IgD-negative memory B cell (primary cell): ENCODE data around the gene SLC39A3. TPM values are rescaled to one million over a fixed set of nuclear protein-coding genes. Genes with fewer than 3 reads are reported as not detected.

ENCODE experiments used
- H3K27ac Mint-ChIP-seq, 3 donors: one replicate each; pipeline ENCODE4 v1.8.0; 2020 to 2022; ENCODE audit warnings: mild to moderate bottlenecking in 3 of 3, mixed read lengths in 3 of 3, moderate library complexity in 1 of 3
- H3K27me3 Mint-ChIP-seq: one replicate; pipeline ENCODE4 v1.8.0; 2021; ENCODE audit warnings: mixed read lengths
- H3K36me3 Mint-ChIP-seq: one replicate; pipeline ENCODE4 v1.8.0; 2020; ENCODE audit warnings: mild to moderate bottlenecking, mixed read lengths
- H3K4me1 Mint-ChIP-seq, 3 donors: one replicate each; pipeline ENCODE4 v1.8.0; 2020 to 2022; ENCODE audit warnings: mixed read lengths in 3 of 3, mild to moderate bottlenecking in 1 of 3
- H3K4me3 Mint-ChIP-seq, 4 donors: one replicate each; pipeline ENCODE4 v1.8.0; 2020 to 2022; ENCODE audit warnings: mild to moderate bottlenecking in 4 of 4, mixed read lengths in 4 of 4, moderate library complexity in 3 of 4
- H3K9me3 Mint-ChIP-seq, 3 donors: one replicate each; pipeline ENCODE4 v1.8.0; 2020 to 2021; ENCODE audit warnings: mixed read lengths in 3 of 3, mild to moderate bottlenecking in 1 of 3
- polyA plus RNA-seq: library from polyadenylated mRNA; unstranded; fragments of 300-500 nt; fragmentation: Illumina TruSeq; gene quantifications from one replicate; pipeline ENCODE4 v1.2.3, GENCODE V29; 2021

SLC39A3 gene
- polyA plus RNA-seq, 1 donor from 2014 or later = 86.9 TPM

GRCh38 chr19:2761876-2762782 is 22.3 kb upstream of the SLC39A3 start:
- no peak overlapping the region for H3K27ac Mint-ChIP-seq
- no peak overlapping the region for H3K4me3 Mint-ChIP-seq
- H3K27me3 Mint-ChIP-seq = no peaks in the 10 kb centered on the region
- no peaks in the 10 kb centered on the region for H3K9me3 Mint-ChIP-seq
- peaks cover 0 to 3% (median 0%) of the 10 kb centered on the region in 3 donors for H3K4me1 Mint-ChIP-seq
- H3K36me3 Mint-ChIP-seq = peaks cover 3% of the 10 kb centered on the region

GRCh38 chr19:2761309-2761677 is 21.5 kb upstream of the SLC39A3 start:
- Mint-ChIP-seq H3K9me3 (no peaks in the 10 kb centered on the region), H3K27me3 (no peaks in the 10 kb centered on the region), H3K27ac (no peak overlapping the region), H3K36me3 (peaks cover 3% of the 10 kb centered on the region), H3K4me1 (peaks cover 0 to 3% (median 0%) of the 10 kb centered on the region in 3 donors), H3K4me3 (no peak overlapping the region)

GRCh38 chr19:2759965-2760364 is 20.1 kb upstream of the SLC39A3 start:
- Mint-ChIP-seq H3K4me3 (no peak overlapping the region), H3K4me1 (peaks cover 0 to 3% (median 0%) of the 10 kb centered on the region in 3 donors), H3K36me3 (peaks cover 3% of the 10 kb centered on the region), H3K9me3 (no peaks in the 10 kb centered on the region), H3K27ac (peak overlapping the region in 2 of 3 donors; percentile 71 to 81), H3K27me3 (no peaks in the 10 kb centered on the region)

GRCh38 chr19:2759362-2759761 is 19.5 kb upstream of the SLC39A3 start:
- H3K27me3 Mint-ChIP-seq = no peaks in the 10 kb centered on the region
- H3K36me3 Mint-ChIP-seq = peaks cover 3% of the 10 kb centered on the region
- H3K27ac Mint-ChIP-seq = peak overlapping the region; percentile 63 to 81 (median 71)
- peak overlapping the region in 1 of 4 donors; percentile 63 for H3K4me3 Mint-ChIP-seq
- H3K4me1 Mint-ChIP-seq = peaks cover 0 to 3% (median 0%) of the 10 kb centered on the region in 3 donors
- H3K9me3 Mint-ChIP-seq = no peaks in the 10 kb centered on the region

- Mint-ChIP-seq H3K4me3 (no peak overlapping the region), H3K27ac (peak overlapping the region; percentile 39 to 71 (median 63)), H3K36me3 (peaks cover 3% of the 10 kb centered on the region), H3K4me1 (peaks cover 0 to 3% (median 0%) of the 10 kb centered on the region in 3 donors), H3K27me3 (no peaks in the 10 kb centered on the region), H3K9me3 (no peaks in the 10 kb centered on the region)
Observed at GRCh38 chr19:2758601-2759313, 18.9 kb upstream of the SLC39A3 start.

- Mint-ChIP-seq H3K27me3 (no peaks in the 10 kb centered on the region), H3K9me3 (no peaks in the 10 kb centered on the region), H3K27ac (peak overlapping the region in 1 of 3 donors; percentile 73), H3K4me1 (peaks cover 0 to 3% (median 0%) of the 10 kb centered on the region in 3 donors), H3K36me3 (peaks cover 3% of the 10 kb centered on the region), H3K4me3 (no peak overlapping the region)
Observed at GRCh38 chr19:2756921-2757881, 17.4 kb upstream of the SLC39A3 start.

- Mint-ChIP-seq H3K9me3 (no peaks in the 10 kb centered on the region), H3K4me3 (no peak overlapping the region), H3K27me3 (no peaks in the 10 kb centered on the region), H3K36me3 (peaks cover 3% of the 10 kb centered on the region), H3K4me1 (peaks cover 0 to 3% (median 0%) of the 10 kb centered on the region in 3 donors), H3K27ac (no peak overlapping the region)
Observed at GRCh38 chr19:2756477-2756876, 16.7 kb upstream of the SLC39A3 start.

- Mint-ChIP-seq H3K36me3 (peaks cover 3% of the 10 kb centered on the region), H3K4me3 (no peak overlapping the region), H3K9me3 (no peaks in the 10 kb centered on the region), H3K27ac (no peak overlapping the region), H3K27me3 (no peaks in the 10 kb centered on the region), H3K4me1 (peaks cover 0 to 3% (median 0%) of the 10 kb centered on the region in 3 donors)
Observed at GRCh38 chr19:2755811-2756210, 16.0 kb upstream of the SLC39A3 start.

- no peaks in the 10 kb centered on the region for H3K9me3 Mint-ChIP-seq
- H3K36me3 Mint-ChIP-seq = peaks cover 3% of the 10 kb centered on the region
- H3K4me1 Mint-ChIP-seq = peaks cover 0 to 3% (median 0%) of the 10 kb centered on the region in 3 donors
- no peak overlapping the region for H3K4me3 Mint-ChIP-seq
- no peaks in the 10 kb centered on the region for H3K27me3 Mint-ChIP-seq
- H3K27ac Mint-ChIP-seq = no peak overlapping the region
Observed at GRCh38 chr19:2755448-2755705, 15.6 kb upstream of the SLC39A3 start.

GRCh38 chr19:2754659-2755447 is 15.0 kb upstream of the SLC39A3 start:
- H3K36me3 Mint-ChIP-seq = peaks cover 3% of the 10 kb centered on the region
- H3K27me3 Mint-ChIP-seq = no peaks in the 10 kb centered on the region
- peaks cover 0 to 3% (median 0%) of the 10 kb centered on the region in 3 donors for H3K4me1 Mint-ChIP-seq
- no peak overlapping the region for H3K27ac Mint-ChIP-seq
- H3K4me3 Mint-ChIP-seq = no peak overlapping the region
- no peaks in the 10 kb centered on the region for H3K9me3 Mint-ChIP-seq

GRCh38 chr19:2751438-2751830 is 11.6 kb upstream of the SLC39A3 start:
- no peaks in the 10 kb centered on the region for H3K27me3 Mint-ChIP-seq

GRCh38 chr19:2750808-2751437 is 11.1 kb upstream of the SLC39A3 start:
- Mint-ChIP-seq H3K4me3 (no peak overlapping the region), H3K27me3 (no peaks in the 10 kb centered on the region), H3K27ac (no peak overlapping the region), H3K9me3 (no peaks in the 10 kb centered on the region), H3K4me1 (peaks cover 6 to 8% (median 8%) of the 10 kb centered on the region in 3 donors), H3K36me3 (no peaks in the 10 kb centered on the region)

More at GRCh38 chr19:2751438-2751830, 11.6 kb upstream of the SLC39A3 start:
- no peaks in the 10 kb centered on the region for H3K9me3 Mint-ChIP-seq
- H3K4me3 Mint-ChIP-seq = no peak overlapping the region
- no peak overlapping the region for H3K27ac Mint-ChIP-seq
- no peaks in the 10 kb centered on the region for H3K36me3 Mint-ChIP-seq
- H3K4me1 Mint-ChIP-seq = peaks cover 6 to 8% (median 8%) of the 10 kb centered on the region in 3 donors

GRCh38 chr19:2747349-2747748 is 7.5 kb upstream of the SLC39A3 start:
- H3K4me1 Mint-ChIP-seq = peaks cover 8 to 9% (median 8%) of the 10 kb centered on the region in 3 donors
- H3K9me3 Mint-ChIP-seq = no peaks in the 10 kb centered on the region
- peak overlapping the region in 2 of 3 donors; percentile 53 to 61 for H3K27ac Mint-ChIP-seq
- peak overlapping the region; percentile 25 to 75 (median 42) for H3K4me3 Mint-ChIP-seq
- no peaks in the 10 kb centered on the region for H3K36me3 Mint-ChIP-seq
- H3K27me3 Mint-ChIP-seq = no peaks in the 10 kb centered on the region
